T-helper 1 cell (primary cell): ENCODE results near the gene WDR1.

Source experiments
- DNase-seq, 5 donors: peaks; one replicate each; pipeline ENCODE4 v3.0.0-alpha.2; 2012 to 2020

WDR1 gene

DNA sequence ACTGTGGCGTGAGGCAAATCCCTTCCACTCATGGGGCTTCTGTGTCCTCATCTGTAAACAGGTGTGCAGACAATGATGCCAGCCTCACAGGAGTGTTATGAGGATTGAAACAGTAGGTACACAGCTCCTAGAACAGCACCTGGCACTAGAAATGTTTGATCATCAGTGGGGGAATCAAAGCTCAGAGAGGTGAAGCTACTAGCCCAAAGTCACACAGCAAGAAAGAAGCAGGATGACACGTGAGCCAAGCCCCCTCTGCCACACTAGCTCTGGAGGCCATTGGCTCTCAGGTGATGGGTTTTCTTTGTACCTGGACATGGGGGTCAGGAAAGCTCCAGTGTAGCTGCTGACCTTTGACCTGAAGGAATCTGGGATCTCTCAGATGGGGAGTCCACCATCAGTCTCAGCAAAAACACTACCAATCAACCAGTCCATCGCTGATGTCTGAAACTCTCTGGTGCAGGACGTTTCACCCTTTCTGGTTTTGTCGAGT is 81.9 kb downstream of the WDR1 start:
- no peak for DNase-seq

DNA sequence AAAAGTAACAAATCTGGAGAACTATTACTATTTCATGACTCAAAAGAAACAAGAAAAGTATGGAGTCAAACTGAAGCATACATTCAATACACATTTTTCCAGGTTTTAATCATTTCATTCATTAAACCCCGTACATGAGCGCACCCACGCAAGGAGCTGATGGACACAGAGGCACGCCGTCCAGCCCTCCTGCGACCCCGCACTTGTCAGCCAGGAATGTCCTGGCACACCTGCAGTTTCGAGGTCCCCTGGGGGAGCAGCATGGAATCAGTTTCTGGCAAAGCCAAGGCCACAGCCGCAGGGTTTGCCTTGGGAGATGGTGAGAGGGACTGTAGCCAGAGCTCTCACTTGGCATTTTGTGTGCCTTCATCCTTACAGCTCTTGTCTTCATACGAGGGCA is 82.5 kb downstream of the WDR1 start:
- DNase-seq = no peak

DNA sequence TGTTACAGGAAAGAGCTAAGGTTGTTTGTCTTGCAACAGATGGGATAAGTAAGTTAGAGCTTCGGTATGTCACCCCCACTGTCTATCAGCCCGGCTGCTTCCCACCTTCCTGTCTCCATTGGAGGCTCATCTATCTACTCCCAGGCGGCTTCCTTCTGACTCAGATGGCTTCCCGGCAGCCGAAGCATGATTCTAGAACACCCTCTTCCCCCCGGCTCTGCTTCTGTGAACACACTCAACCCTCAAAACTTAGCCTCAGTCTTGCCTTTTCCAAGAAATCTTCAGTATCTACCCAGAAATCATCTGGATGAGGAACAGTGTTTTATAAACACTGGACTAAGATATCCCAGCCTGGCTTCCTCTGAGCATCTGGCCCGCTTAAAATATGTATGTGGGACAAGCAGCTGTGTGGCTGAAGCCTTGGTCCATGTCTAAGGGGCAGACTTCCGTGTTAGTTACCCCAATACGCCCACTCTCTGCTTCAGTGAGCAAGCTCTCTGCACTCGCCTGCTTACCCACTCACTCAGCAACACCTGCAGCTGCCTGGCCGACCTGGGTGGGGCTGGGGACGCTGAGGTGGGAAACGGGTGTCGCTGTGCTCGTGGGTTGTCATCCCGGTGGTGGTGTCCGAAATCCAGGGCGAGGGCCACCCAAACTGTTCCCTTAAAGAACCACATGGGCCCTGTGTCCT is 83.3 kb downstream of the WDR1 start:
- DNase-seq = peak in 1 of 5 donors; percentile 28

GRCh38 chr4:10032625-10033024 is 84.0 kb downstream of the WDR1 start:
- DNase-seq = no peak

- DNase-seq = no peak
Observed at GRCh38 chr4:10031668-10032590, 84.7 kb downstream of the WDR1 start.

- DNase-seq = no peak
Observed at GRCh38 chr4:10030972-10031667, 85.5 kb downstream of the WDR1 start.

DNA sequence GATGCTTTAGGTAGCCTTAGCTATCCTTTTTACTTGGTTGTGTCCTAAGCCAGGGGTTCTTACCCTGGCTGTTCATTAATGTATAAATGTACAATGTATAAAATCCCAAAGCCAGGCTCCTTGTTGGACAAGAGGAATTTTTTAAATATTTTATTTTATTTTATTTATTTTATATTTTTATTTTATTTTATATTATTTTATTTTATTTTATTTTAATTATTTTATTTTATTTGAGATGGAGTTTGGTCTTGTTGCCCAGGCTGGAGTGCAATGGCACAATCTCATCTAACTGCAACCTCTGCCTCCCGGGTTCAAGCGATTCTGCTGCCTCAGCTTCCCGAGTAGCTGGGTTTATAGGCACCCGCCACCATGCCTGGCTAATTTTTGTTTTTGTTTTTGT is 87.2 kb downstream of the WDR1 start:
- no peak for DNase-seq

DNA sequence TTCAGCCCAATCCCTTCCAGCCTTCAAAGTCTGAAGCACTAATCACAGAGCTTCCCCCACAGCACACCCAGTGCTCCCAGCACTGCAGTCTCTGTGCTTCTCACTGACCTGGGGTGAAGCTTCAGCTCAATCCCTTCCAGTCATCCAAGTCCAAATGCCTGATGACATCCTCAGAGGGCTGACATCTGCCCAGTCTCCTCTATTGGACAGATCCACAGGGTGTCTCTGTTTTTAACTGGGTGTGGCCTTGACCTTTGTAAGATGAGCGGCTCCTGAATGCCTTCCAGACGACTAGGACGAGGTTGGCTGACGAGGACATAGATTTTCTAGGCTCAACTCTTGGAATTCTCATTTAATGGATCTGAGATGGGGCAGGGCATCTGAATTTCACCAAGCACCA is 87.7 kb downstream of the WDR1 start:
- DNase-seq = no peak

- no peak for DNase-seq
Observed at GRCh38 chr4:10026485-10026884, 90.1 kb downstream of the WDR1 start.

DNA sequence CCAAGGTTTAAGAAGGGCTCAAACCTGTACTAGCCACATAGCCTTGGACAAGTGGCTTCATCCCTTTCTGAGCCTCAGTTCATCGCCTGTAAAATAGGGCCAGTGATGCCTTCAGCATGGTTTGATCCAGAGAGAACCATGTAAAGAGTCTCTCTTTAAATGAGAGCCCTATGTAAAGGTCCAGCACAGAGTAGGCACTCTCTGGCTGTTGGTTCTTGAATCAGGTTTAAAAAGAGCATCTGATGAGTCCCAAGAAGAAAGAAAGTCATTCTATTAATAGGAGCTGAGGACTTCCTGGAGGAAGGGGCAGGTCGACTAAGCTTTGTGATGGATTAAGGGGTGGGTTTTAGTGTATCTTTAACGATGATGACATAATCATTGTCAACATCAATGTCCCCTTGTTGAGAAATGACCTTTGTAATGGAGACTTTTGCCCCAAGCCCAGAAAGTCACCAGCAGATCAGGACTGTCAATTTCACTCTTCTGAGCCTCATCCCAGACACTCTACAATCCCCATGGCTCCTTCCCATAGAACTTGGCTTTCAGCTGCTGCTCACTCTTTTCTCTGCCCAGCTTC is 91.3 kb downstream of the WDR1 start:
- DNase-seq = no peak
